ENCODE results near the gene PYGM.

- TF ChIP-seq POLR2AphosphoS5 (IDR thresholded peaks at IDR 0.05; ENCODE audit: borderline replicate concordance, low read depth, low read length) (no peak), EZH2 (IDR thresholded peaks at IDR 0.05) (no peak)
Measured at GRCh38 chr11:64726211-64726641, 33.5 kb downstream of the PYGM start.
